Activated CD4-positive, alpha-beta T cell treated with anti-CD3 and anti-CD28 coated beads, Interleukin-2, amount 50 U/mL, for 1 hour (primary cell): Measurements from ENCODE around the gene ENPP1.
A peak's percentile ranks its signal among the peaks of the same experiment; 100 is the strongest.

ENCODE experiments used
- DNase-seq: peaks from one replicate; pipeline ENCODE4 v3.0.0-alpha.2; 2020

Gene ENPP1

GRCh38 chr6:131917763-131918649, 110.2 kb downstream of the ENPP1 start:
- no peak for DNase-seq

DNA sequence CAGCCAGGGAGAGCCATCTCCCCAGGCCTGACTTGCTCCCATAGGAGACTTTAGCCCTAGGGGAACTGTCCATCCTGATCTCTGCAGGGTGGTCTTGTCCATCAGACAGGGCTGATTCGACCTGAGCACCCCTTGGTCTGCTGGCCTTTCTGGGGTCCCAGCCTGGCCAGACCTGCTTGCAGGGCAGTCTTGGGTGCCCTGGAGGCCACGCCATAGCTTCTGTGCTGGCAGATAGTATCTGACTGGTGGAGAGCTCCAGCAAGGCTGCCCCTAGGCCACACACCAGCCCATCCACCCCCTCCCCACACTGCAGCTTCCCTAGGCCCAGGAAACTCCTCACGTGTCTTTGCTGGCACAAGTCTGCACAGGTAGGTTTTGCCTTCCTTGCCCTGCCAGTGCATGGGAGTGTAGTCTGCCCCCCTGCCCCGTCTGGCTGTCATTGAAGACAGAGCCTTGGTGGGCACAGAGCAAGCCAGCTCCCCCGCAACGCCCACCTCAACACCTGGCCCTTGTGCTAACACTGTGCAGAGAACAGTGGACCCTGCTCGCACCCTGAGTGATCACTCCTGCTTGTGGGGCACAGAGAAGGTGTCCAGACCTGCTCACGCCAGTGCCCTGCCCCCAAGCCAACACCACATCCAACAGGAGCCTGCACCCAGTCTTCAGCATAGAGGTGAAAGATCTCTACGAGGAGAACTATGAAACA, 111.0 kb downstream of the ENPP1 start:
- DNase-seq = no peak

- DNase-seq = no peak
These were observed 112.8 kb downstream of the ENPP1 start for GRCh38 chr6:131920656-131921055.

GRCh38 chr6:131923356-131923755, 115.5 kb downstream of the ENPP1 start:
- DNase-seq = peak; percentile 5

GRCh38 chr6:131924881-131925474, 117.2 kb downstream of the ENPP1 start:
- no peak for DNase-seq

GRCh38 chr6:131929264-131929663, 121.4 kb downstream of the ENPP1 start:
- no peak for DNase-seq

GRCh38 chr6:131929976-131930375, 122.2 kb downstream of the ENPP1 start:
- DNase-seq = no peak

DNA sequence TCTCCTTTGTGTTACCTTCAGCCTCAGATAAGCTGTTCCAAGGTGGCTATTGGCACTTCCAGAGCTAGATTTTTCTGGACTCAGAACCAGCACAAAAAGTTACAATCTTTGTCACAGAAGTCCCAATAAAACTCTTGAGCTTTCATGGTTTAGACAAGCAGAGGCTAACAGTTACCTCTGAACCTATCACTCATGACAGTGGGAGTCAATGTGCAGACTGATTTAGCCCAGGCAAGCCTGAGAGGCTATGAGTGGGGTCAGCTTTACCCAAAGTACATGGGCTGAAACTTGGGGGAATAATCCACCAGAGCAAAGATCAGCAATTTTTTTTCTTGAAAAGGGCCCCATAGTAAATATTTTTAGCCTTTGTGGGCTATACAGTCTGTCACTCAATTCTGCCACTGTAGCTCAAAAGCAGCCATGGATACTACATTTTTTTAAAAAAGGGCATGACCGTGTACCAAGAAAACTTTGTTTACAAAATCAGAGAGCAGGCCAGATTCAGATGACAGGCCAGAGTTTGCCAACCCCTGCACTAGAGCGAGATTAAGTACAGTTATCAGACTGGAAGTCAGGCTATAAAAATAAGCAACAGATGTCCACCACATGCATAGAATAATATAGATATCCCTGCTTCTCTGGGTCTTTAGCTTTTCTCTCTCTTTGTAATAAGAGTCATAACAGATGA, 123.4 kb downstream of the ENPP1 start:
- no peak for DNase-seq

- no peak for DNase-seq
These were observed 128.3 kb downstream of the ENPP1 start for GRCh38 chr6:131936156-131936555.

DNA sequence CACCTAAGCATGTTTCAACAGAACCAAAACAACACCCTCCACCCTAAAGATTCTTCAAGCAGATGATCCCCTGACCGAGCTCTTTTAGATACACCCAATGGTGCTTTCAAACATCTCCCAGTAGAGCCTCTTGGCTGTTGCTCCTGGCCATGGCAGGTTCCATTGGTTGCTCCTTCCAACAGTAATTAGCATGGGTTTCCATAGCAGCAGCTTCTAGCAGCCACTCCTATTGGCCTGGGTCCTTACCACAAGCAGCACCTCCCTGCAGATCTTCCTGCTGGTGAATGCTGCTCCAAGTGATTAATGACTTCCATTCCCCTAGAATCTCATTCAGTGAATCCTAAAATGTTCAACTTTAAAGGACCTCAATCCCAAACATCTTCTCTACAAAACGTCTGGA, 129.4 kb downstream of the ENPP1 start:
- DNase-seq = no peak

GRCh38 chr6:131937703-131938631, 130.1 kb downstream of the ENPP1 start:
- no peak for DNase-seq
